Right atrium auricular region (tissue), 2 donors: Measurements from ENCODE around the gene PLEKHS1. TPM values are rescaled to one million over a fixed set of nuclear protein-coding genes. Genes with fewer than 3 reads are reported as not detected.
"Not testable (repeated sequence)": the region's sequence is repeated elsewhere in the genome, so short reads cannot be mapped to it uniquely, and the experiment has no call there.

ENCODE experiments used
- DNase-seq: peaks from one replicate; pipeline ENCODE4 v3.0.0-alpha.2; 2019; ENCODE audit warnings: low spot score
- H3K27ac ChIP-seq, 2 donors: fragments of 200-600 bp; sonication (generic); 1 replicate in 1 of 2; 2 replicates in 1 of 2; pipeline ENCODE4 v1.5.1; 2016 to 2019
- H3K27me3 ChIP-seq, 2 donors: fragments of 200-600 bp; sonication (generic); one replicate each; pipeline versions ENCODE4 v1.5.1 to v1.6.0; 2017 to 2019
- H3K36me3 ChIP-seq: fragments of 200-600 bp; sonication (generic); one replicate; pipeline ENCODE4 v1.5.1; 2016
- H3K4me1 ChIP-seq, 2 donors: fragments of 200-600 bp; sonication (generic); one replicate each; pipeline versions ENCODE4 v1.5.1 to v1.6.0; 2017 to 2019
- H3K4me3 ChIP-seq, 2 donors: fragments of 200-600 bp; sonication (generic); 1 replicate in 1 of 2; 2 replicates in 1 of 2; pipeline ENCODE4 v1.5.1; 2017 to 2019; ENCODE audit warnings: mild to moderate bottlenecking in 1 of 2, moderate library complexity in 1 of 2
- H3K9me3 ChIP-seq, 2 donors: fragments of 200-600 bp; sonication (generic); one replicate each; pipeline ENCODE4 v1.5.1; 2019
- total RNA-seq, 2 donors: library from RNA; depleted of rRNA; stranded (reverse); fragments of >200 nt; gene quantifications; one replicate each; pipeline ENCODE4 v1.1.0, GENCODE V29; 2016
- TF ChIP-seq, protein P1 (sequence below), 2 donors: fragments of 200-600 bp; sonication (generic); IDR thresholded peaks; one replicate each; pipeline ENCODE4 v1.5.1; 2019; ENCODE audit warnings: antibody characterized with exemption in 2 of 2

PLEKHS1 gene
- total RNA-seq, 2 donors from 2014 or later = not detected

DNA sequence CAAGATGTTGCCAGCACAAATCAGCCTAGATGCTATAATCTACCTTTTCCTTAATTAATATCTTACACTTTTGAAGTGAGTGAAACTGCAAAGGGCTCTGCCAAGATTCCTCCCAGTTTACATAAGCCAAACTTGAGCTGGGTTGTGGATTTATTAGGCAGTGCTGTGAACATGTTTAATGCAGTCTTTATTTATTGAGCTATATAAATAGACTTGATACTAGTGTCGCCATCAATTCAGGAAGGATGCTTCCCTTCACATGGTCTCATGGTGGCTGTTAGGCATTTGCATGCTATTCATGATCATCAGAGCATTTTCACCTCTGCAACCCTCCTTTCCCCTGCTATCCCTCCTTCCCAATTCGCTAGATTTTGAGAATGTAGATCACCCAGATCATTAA lies 40.2 kb downstream of the PLEKHS1 start:
- no peaks in the 10 kb centered on the region for H3K9me3 ChIP-seq
- DNase-seq = no peak
- H3K4me3 ChIP-seq = no peak overlapping the region
- H3K27me3 ChIP-seq = no peaks in the 10 kb centered on the region
- TF ChIP-seq, protein P1, sequence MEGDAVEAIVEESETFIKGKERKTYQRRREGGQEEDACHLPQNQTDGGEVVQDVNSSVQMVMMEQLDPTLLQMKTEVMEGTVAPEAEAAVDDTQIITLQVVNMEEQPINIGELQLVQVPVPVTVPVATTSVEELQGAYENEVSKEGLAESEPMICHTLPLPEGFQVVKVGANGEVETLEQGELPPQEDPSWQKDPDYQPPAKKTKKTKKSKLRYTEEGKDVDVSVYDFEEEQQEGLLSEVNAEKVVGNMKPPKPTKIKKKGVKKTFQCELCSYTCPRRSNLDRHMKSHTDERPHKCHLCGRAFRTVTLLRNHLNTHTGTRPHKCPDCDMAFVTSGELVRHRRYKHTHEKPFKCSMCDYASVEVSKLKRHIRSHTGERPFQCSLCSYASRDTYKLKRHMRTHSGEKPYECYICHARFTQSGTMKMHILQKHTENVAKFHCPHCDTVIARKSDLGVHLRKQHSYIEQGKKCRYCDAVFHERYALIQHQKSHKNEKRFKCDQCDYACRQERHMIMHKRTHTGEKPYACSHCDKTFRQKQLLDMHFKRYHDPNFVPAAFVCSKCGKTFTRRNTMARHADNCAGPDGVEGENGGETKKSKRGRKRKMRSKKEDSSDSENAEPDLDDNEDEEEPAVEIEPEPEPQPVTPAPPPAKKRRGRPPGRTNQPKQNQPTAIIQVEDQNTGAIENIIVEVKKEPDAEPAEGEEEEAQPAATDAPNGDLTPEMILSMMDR (IDR thresholded peaks at IDR 0.05) = no peak
- H3K27ac ChIP-seq = no peak overlapping the region
- peaks cover 0 to 4% of the 10 kb centered on the region in 2 donors for H3K4me1 ChIP-seq
- H3K36me3 ChIP-seq = no peaks in the 10 kb centered on the region

DNA sequence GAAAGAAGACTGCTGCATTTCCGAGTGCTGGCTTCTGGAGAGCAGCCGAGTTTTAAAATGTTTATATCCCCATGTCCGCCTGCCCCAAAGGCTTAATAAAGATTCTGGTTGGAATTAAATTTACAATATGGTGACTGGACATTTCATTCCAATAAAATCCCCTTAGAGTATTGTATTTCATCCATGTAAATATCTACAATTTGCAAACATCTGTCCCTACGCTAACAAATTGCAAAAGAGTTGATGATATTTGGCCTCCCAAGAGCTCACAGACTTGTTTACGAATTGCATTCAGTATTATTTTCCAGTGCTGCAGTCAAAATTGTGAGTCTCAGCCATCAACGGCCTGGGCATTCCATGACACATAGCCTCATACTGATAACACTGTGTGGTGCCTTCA lies 50.1 kb downstream of the PLEKHS1 start:
- Histone ChIP-seq H3K27me3 (no peaks in the 10 kb centered on the region), H3K4me3 (no peak overlapping the region), H3K4me1 (no peaks in the 10 kb centered on the region), H3K36me3 (no peaks in the 10 kb centered on the region), H3K9me3 (no peaks in the 10 kb centered on the region), H3K27ac (no peak overlapping the region)
- TF ChIP-seq, protein P1 (IDR thresholded peaks at IDR 0.05) = no peak
- DNase-seq = no peak

DNA sequence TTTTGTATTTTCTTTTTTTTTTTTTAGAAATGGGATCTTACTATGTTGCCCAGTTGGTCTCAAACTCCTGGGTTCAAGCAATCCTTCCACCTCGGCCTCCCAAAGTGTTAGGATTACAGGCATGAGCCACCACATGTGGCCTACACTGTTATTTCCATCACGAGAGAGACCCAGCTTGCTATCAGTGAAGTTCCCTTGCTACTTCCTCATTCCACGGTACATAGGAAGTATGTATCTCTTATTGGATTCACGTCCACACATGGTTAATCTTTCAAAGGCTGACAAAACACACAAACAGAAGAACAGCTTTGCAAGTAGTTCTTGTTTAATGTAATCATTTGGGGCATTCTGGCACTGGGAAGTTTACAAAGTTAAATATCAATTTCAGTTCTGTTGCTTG lies 51.5 kb downstream of the PLEKHS1 start:
- TF ChIP-seq, protein P1 (IDR thresholded peaks at IDR 0.05) = no peak
- no peaks in the 10 kb centered on the region for H3K9me3 ChIP-seq
- no peak overlapping the region for H3K4me3 ChIP-seq
- DNase-seq = no peak
- H3K36me3 ChIP-seq = no peaks in the 10 kb centered on the region
- no peaks in the 10 kb centered on the region for H3K27me3 ChIP-seq
- no peaks in the 10 kb centered on the region for H3K4me1 ChIP-seq
- no peak overlapping the region for H3K27ac ChIP-seq

DNA sequence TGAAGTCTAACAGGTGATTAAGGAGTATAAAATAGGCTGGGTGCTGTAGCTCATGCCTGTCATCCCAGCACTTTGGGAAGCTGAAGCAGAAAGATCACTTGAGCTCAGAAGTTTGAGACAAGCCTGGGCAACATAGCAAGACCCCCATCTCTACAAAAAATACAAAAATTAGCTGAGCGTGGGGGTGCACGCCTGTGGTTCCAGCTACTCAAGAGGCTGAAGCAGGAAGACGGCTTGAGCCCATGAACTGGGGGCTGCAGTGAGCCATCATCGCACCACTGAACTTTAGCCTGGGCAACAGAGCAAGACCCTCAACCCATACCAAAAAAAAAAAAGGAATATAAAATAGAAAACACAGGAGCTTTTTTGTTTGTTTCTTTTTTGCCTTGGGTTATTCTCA lies 55.0 kb downstream of the PLEKHS1 start:
- Histone ChIP-seq H3K4me1 (no peaks in the 10 kb centered on the region), H3K4me3 (no peak overlapping the region), H3K36me3 (no peaks in the 10 kb centered on the region), H3K9me3 (no peaks in the 10 kb centered on the region), H3K27me3 (no peaks in the 10 kb centered on the region), H3K27ac (no peak overlapping the region)
- TF ChIP-seq, protein P1 (IDR thresholded peaks at IDR 0.05) = no peak
- DNase-seq = no peak

DNA sequence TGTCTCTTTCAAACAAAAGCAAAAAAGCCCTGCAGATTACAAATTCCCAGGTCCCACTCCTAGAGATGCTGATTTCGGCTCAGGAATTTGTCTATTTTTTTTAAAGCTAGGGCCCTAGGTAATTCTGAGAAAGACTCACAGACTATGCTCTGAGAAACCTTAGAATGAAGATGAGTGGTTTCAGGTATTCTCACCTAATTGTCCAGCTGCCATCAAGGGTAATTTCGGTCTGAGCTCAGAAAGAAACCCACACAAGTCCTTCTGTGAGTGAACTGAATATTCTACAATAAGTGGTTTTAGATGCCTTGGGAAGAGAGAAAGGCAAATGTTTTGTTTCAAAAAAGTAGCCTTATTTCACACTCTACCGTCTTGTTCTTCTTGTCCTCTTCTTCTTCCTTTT lies 56.7 kb downstream of the PLEKHS1 start:
- H3K4me1 ChIP-seq = no peaks in the 10 kb centered on the region
- no peaks in the 10 kb centered on the region for H3K27me3 ChIP-seq
- H3K36me3 ChIP-seq = no peaks in the 10 kb centered on the region
- TF ChIP-seq, protein P1 (IDR thresholded peaks at IDR 0.05) = no peak
- no peak for DNase-seq
- no peaks in the 10 kb centered on the region for H3K9me3 ChIP-seq
- H3K27ac ChIP-seq = no peak overlapping the region
- H3K4me3 ChIP-seq = no peak overlapping the region

DNA sequence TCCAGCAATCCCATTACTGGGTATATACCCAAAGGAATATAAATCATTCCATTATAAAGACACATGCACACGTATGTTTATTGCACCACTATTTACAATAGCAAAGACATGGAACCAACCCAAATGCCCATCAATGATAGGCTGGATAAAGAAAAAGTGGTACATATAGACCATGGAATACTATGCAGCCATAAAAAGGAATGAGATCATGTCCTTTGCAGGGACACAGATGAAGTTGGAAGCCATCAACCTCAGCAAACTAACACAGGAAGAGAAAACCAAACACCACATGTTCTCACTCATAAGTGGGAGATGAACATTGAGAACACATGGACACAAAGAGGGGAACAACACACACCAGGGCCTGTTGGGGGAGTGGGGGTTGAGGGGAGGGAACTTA lies 63.2 kb downstream of the PLEKHS1 start:
- not testable (repeated sequence) for H3K4me1 ChIP-seq, H3K9me3 ChIP-seq, H3K36me3 ChIP-seq, H3K27me3 ChIP-seq, H3K4me3 ChIP-seq, H3K27ac ChIP-seq, DNase-seq
